Fibroblast of skin of abdomen (primary cell): Measurements from ENCODE around the gene SIVA1.

Source experiments
- DNase-seq: peaks from one replicate; pipeline ENCODE4 v3.0.0-alpha.2; 2013

The SIVA1 gene

GRCh38 chr14:104784846-104785707 lies 32.1 kb downstream of the SIVA1 start:
- no peak for DNase-seq

- DNase-seq = no peak
Observed at GRCh38 chr14:104785708-104786080, 32.7 kb downstream of the SIVA1 start.

- DNase-seq = no peak
Observed at GRCh38 chr14:104786091-104786586, 33.2 kb downstream of the SIVA1 start.

DNA sequence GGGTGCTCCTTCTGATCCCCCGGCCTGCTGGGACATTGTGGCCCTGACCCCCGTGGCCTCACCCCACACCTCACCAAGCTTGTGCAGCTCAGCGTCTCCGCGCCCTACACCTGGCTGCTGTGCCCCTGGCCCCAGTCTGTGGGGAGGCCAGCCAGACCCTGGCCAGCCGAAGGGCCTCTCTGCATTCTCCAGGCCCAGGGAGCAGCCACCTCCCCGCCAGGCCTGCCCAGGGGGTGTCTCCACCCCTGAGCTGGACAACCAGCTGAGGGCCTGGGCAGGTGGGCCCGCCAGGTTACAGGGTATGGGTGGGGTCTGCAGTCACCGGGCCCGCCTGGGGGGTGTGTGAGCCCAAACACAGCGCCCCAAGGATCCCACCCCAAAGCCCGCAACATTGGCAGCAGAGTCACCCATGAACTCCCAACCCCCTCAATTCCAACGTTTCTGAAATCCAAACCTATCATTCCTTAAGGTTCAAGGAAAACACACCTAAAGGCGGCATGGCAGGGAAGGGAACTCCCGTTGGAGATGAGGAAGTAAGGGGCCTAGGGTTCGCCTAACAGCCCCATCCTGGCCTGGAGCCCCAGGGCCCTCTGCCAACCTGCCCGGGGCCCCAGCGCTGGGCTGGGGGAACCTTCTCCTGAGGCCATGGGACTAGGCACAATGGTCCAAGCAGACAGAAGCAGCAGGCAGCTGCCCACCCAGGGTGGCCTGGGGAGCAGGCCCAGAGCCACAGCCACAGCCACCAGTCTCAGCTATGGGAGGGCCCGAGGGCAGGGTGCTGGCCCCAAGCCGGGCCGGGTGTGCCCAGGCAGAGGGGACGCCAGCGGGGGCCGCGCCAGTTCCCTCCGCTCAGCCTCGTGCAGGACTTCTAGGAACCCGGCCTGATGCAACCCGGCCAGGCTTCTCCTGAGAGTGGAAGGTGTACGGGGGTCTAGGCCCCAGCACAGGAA lies 34.1 kb downstream of the SIVA1 start:
- DNase-seq = no peak

DNA sequence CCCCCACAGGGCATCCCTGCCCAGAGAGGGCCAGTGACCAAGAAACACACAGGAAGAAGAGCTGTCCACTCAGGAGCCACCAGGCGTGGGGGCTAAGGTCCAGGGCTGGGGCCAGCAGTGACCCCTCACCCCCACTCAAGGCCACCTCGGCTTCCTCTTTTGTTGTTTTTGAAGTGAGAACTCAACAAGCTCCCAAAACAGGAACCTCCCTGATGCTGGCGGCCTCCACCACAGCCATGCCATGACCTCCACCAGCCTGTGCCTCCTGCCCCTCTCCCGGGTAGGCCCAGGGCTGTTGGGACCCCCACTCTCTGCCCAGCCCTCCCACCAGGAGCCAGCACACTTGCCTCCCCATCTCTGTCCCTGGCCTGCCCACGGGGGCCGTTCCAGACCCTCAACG lies 34.8 kb downstream of the SIVA1 start:
- DNase-seq = no peak

- no peak for DNase-seq
Observed at GRCh38 chr14:104788161-104788818, 35.3 kb downstream of the SIVA1 start.

DNA sequence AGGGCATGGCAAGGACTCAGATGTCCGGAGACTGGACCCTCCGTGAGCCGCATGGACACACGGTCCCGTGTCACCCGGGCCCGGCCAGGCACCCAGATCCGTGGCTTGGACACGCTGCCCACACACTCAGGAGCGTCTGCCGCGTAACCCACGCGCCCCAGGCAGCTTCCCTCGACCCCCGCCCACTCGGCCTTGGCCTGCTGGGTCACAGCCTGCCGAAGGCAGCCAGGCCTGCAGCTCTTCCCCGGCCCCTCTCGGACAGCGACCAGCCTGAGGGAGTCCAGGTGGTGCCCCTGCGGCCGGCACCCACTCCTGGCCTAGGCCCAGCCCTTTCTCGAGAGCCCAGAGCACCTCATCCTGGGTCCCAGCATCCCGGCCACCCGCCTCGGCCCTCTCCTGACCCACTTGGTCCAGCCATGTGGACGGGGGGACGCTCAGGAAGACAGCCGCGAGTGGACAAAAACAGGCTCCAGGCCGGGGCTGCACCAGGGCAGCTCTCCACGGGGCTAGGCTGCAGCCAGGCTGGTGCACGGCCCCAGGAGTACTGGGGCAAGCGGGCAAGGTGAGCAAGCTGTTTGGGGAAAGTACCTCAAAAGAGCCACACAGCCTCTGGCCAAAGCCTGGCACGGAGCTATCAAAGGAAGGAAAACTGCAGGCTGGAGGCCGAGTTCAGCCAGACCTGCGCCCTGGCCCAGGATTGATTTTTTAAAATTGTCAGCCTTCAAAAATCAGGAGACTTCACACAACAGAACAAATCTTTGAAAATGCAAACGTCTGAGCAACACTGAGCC lies 36.1 kb downstream of the SIVA1 start:
- DNase-seq = no peak

DNA sequence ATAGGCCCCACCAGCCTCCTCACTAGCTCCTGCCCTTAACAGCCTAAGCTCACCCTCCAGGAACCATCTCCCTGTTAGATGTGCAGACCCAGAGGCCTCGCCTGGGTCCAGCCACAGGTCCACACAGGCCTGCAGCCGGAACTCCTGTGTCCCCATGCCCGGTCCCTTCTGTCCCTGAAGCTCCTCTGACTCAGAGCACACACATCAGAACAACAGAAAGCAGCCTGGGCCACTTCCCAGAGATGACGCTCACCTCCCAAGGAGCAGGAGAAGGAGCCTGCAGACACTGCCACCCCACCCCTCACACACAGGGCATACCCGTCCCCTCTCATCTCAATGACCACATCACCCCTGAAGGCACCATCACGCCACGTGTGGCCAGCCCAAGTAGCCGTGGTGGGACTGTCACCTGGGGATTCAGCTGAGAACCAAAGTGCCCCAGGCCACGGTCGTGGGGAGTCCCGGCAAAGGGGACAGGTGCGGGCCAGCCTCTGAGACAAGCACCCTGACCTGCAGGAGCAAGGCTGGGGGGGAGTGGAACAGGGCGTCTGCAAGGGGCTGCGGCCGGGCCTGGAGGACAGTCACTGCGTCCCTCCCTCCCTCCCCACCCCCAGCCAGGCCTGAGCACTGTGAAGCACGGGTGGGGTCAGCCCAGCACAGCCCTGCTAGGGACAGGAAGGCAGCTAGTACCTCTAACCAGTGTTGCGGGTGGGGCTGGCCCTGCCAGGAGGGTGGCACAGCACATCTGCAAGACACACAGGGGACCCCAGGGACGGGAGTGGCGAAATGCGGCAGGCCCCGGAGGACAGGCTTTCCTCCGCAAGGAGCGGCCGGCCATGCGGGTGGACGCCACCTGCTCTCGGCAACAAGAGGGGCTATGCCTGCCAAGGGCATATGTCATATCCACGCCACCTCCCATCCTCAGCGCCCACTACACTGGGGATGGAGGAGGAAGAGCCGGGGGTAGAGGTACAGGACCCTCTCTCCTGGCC lies 37.1 kb downstream of the SIVA1 start:
- no peak for DNase-seq

GRCh38 chr14:104791425-104791824 lies 38.5 kb downstream of the SIVA1 start:
- DNase-seq = no peak

- DNase-seq = no peak
Observed at GRCh38 chr14:104792101-104792884, 39.3 kb downstream of the SIVA1 start.

DNA sequence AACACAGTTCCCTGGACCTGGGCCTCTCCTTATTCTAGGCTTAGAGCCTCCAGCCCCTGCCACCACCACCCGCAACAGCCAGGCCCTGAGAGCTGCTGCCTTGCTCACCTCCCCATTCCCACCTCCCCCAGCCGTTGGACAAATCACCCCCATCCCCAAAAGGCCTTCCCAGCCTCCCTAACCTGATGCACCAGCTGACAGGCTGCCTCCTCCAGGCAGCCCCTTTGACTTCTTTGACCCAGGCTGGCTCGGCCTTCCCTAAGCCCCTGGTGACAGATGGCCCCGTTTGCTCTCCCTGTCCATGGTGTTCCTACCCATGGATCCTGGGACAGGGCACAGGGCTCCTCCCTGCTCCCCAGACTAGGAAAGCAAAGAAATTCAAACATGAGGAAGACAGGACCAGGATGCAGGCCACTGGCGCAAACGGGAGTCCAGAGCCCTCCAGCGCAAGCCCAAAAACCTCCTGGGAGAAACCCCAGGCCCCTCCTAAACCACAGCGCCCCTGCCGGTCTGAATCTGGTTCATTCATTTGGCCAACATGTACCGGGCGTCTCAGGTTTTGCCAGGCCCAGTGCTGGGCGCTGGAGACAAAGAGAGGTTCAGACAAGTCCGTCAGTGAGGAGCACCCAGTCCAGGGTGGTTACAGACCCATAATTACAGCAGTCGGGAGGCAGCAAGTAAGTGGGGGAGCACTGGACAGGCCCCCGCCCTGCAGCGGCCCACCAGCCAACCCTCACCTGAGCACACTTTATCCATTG lies 40.2 kb downstream of the SIVA1 start:
- DNase-seq = no peak

GRCh38 chr14:104793703-104793959 lies 40.7 kb downstream of the SIVA1 start:
- DNase-seq = no peak

GRCh38 chr14:104794099-104794498 lies 41.2 kb downstream of the SIVA1 start:
- DNase-seq = peak; percentile 58

- DNase-seq = no peak
Observed at GRCh38 chr14:104794631-104794992, 41.7 kb downstream of the SIVA1 start.

DNA sequence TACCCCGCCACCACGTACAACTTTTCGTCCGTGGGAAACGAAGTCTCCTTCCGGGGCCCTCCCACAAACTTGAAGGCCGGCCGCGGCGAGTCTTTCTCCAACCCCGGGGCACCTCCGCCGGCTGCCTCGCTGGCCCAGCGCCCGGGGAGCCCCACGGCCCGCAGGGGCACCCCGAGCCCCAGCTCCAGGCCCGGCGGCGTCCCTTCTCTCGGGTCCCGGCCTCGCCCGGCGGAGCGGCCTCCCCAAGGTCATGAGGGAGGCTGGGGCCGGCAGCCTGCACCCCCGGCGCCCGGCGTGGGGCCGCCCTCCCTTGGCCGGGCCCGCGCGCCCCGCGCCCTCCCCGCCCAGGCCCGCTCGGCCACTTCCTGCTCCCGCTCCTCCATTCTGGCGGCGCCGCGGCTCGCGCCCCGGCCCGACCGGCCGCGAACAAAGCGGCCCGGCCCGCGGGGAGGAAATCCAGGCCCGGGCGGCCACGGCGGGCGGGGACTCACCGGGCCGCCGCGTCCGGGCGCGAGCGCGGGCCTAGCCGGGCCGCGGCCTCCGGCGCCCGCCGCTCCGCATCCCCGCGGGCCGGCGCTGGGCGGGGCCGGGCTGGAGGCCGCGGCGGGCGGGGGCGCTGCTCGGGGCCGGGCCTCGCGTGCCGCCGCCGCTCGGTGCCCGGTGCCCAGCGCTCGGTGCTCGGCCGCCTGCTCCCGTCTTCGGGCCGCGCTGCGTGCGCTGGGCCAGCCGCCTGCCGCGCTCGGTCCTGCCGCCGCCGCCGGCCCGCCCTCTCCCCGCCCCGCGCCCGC lies 42.2 kb downstream of the SIVA1 start, which contains the start of gene AKT1:
TSS of gene AKT1 (minus strand) at position 756 of the 788 bp plus-strand sequence. CDS start 3,105 bp downstream, outside the sequence.
- DNase-seq = no peak

DNA sequence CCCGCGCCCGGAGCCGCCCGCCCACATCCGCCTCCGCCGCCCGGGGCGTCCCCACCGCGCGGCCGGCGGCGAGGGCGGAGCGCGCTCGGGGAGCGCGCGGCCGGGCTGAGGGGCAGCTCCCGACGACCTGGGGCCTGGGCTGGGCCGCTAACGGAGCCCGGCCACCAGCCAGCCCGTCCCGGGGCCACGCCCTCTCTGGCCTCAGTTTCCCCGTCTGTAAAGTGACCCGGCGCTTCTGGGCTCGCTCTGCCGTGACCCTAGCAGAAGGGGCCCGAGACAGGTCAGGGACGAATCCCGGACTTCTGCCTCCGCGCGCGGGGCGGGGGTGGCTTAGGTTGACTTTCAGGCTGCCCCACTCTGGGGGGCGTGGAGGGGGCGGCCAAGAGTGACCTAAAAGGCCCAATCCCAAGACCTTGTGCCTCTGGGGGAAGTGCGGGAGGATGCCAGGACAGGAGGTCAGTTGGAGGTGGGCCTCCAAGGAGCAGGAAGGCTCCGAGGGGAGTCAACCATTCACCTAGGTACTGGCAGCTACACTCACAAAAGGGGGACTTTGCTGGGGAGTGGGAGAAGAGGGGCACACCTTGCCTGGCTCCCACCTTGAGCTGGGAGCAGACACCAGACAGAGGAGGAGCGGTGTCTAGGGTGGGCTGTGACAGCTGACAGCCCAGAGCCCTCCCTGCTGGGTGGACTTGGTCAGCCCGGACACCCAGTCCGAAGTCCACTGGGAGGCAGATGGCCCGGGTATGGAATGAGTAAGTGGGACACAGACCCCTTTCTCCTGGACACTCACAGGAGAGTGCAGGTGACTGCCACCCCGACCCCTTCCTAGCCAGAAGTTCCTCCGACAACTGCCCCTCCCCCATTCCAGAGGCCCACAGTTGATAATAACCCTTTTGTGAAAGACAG lies 43.1 kb downstream of the SIVA1 start:
- peak; percentile 65 for DNase-seq

GRCh38 chr14:104796687-104797081 lies 43.7 kb downstream of the SIVA1 start:
- DNase-seq = no peak
